Vagina (tissue), 2 donors: ENCODE measurements around the gene PISD. TPM values are rescaled to one million over a fixed set of nuclear protein-coding genes. Genes with fewer than 3 reads are reported as not detected.

ENCODE experiments used
- DNase-seq, 2 donors: peaks; one replicate each; pipeline ENCODE4 v3.0.0-alpha.2; 2017; ENCODE audit errors: extremely low spot score in 2 of 2
- H3K27ac ChIP-seq: fragments of 200-600 bp; sonication (generic); one replicate; pipeline ENCODE4 v1.5.1; 2019
- H3K27me3 ChIP-seq: fragments of 200-600 bp; sonication (generic); one replicate; pipeline ENCODE4 v1.5.1; 2019
- H3K36me3 ChIP-seq, 2 donors: fragments of 200-600 bp; sonication (generic); one replicate each; pipeline ENCODE4 v1.5.1; 2017 to 2019
- H3K4me1 ChIP-seq: fragments of 200-600 bp; sonication (generic); one replicate; pipeline ENCODE4 v1.5.1; 2019
- H3K4me3 ChIP-seq, 2 donors: fragments of 200-600 bp; sonication (generic); 1 replicate in 1 of 2; 2 replicates in 1 of 2; pipeline ENCODE4 v1.5.1; 2016 to 2019
- H3K9me3 ChIP-seq: fragments of 200-600 bp; sonication (generic); one replicate; pipeline ENCODE4 v1.5.1; 2019
- CTCF ChIP-seq, 3 experiments: fragments of 450-650 bp in 2 of 3; fragments of 200-600 bp in 1 of 3; sonication (generic) in 1 of 3; IDR thresholded peaks; one replicate each; pipeline ENCODE4 v1.5.1; 2017 to 2019; ENCODE audit warnings: antibody characterized with exemption in 3 of 3, mild to moderate bottlenecking in 2 of 3, moderate library complexity in 2 of 3
- POLR2A ChIP-seq, 2 donors: fragments of 450-650 bp; IDR thresholded peaks; one replicate each; pipeline ENCODE4 v1.6.1; 2017; ENCODE audit warnings: antibody characterized with exemption in 2 of 2, mild to moderate bottlenecking in 2 of 2, moderate library complexity in 2 of 2
- POLR2AphosphoS5 ChIP-seq, 2 donors: sonication (generic); formaldehyde crosslinking; IDR thresholded peaks; one replicate each; pipeline ENCODE4 v1.9.0; 2017; ENCODE audit warnings: antibody characterized with exemption in 2 of 2, mild to moderate bottlenecking in 2 of 2, low read depth in 1 of 2; ENCODE audit not compliant: insufficient read depth in 1 of 2
- intact Hi-C: fragments of 100-400 bp; cut with DNase I; formaldehyde crosslinking; loops from one replicate; pipeline ENCODE4 v1.15.1; 2023
- total RNA-seq: library from RNA; depleted of rRNA; stranded (reverse); fragments of >200 nt; gene quantifications from one replicate; pipeline ENCODE4 v1.2.3, GENCODE V29; 2016

PISD gene
- total RNA-seq, 1 donor from 2014 or later: 50.3 TPM

- H3K4me1 ChIP-seq: no peaks in the 10 kb centered on the region
- no peak for DNase-seq
- H3K9me3 ChIP-seq: no peaks in the 10 kb centered on the region
- no peak for TF ChIP-seq POLR2A (IDR thresholded peaks at IDR 0.05)
- TF ChIP-seq CTCF (IDR thresholded peaks at IDR 0.05): no peak
- TF ChIP-seq POLR2AphosphoS5 (IDR thresholded peaks at IDR 0.05; ENCODE audit: insufficient read depth in 1 of 2, low read depth in 1 of 2): no peak
- peaks cover 0 to 37% of the 10 kb centered on the region in 2 donors for H3K36me3 ChIP-seq
- H3K4me3 ChIP-seq: no peak overlapping the region
- intact Hi-C loops: loop anchor here (10.0 kb wide), 1 partner anchor 1623 kb away; no protein-coding TSS in a partner anchor
- H3K27ac ChIP-seq: no peak overlapping the region
- no peaks in the 10 kb centered on the region for H3K27me3 ChIP-seq
Observed at GRCh38 chr22:31647523-31648320, 14.3 kb downstream of the PISD start.

GRCh38 chr22:31647066-31647465, 14.9 kb downstream of the PISD start:
- H3K9me3 ChIP-seq: no peaks in the 10 kb centered on the region
- H3K36me3 ChIP-seq: peaks cover 0 to 37% of the 10 kb centered on the region in 2 donors
- no peak overlapping the region for H3K27ac ChIP-seq
- no peak for DNase-seq
- TF ChIP-seq CTCF (IDR thresholded peaks at IDR 0.05) (no peak), POLR2A (IDR thresholded peaks at IDR 0.05) (no peak), POLR2AphosphoS5 (IDR thresholded peaks at IDR 0.05; ENCODE audit: insufficient read depth in 1 of 2, low read depth in 1 of 2) (no peak)
- intact Hi-C loops: loop anchor here (10.0 kb wide), 1 partner anchor 1622 kb away; no protein-coding TSS in a partner anchor
- no peaks in the 10 kb centered on the region for H3K4me1 ChIP-seq
- no peak overlapping the region for H3K4me3 ChIP-seq
- no peaks in the 10 kb centered on the region for H3K27me3 ChIP-seq

- Histone ChIP-seq H3K27ac (no peak overlapping the region), H3K27me3 (no peaks in the 10 kb centered on the region), H3K4me3 (no peak overlapping the region), H3K9me3 (no peaks in the 10 kb centered on the region), H3K4me1 (no peaks in the 10 kb centered on the region), H3K36me3 (peaks cover 0 to 37% of the 10 kb centered on the region in 2 donors)
- intact Hi-C loops: loop anchor here (10.0 kb wide), 1 partner anchor 1622 kb away; no protein-coding TSS in a partner anchor
- DNase-seq: no peak
- no peak for TF ChIP-seq CTCF (IDR thresholded peaks at IDR 0.05)
- TF ChIP-seq POLR2AphosphoS5 (IDR thresholded peaks at IDR 0.05; ENCODE audit: insufficient read depth in 1 of 2, low read depth in 1 of 2): no peak
- no peak for TF ChIP-seq POLR2A (IDR thresholded peaks at IDR 0.05)
Observed at GRCh38 chr22:31646186-31647019, 15.6 kb downstream of the PISD start.

- H3K36me3 ChIP-seq: peaks cover 0 to 7% of the 10 kb centered on the region in 2 donors
- H3K27me3 ChIP-seq: no peaks in the 10 kb centered on the region
- H3K4me1 ChIP-seq: peaks cover 23% of the 10 kb centered on the region
- intact Hi-C loops: loop anchor here (10.0 kb wide), 1 partner anchor 1615 kb away; no protein-coding TSS in a partner anchor
- DNase-seq: no peak
- H3K9me3 ChIP-seq: no peaks in the 10 kb centered on the region
- H3K4me3 ChIP-seq: no peak overlapping the region
- no peak for TF ChIP-seq POLR2AphosphoS5 (IDR thresholded peaks at IDR 0.05; ENCODE audit: insufficient read depth in 1 of 2, low read depth in 1 of 2)
- TF ChIP-seq CTCF (IDR thresholded peaks at IDR 0.05): no peak
- no peak for TF ChIP-seq POLR2A (IDR thresholded peaks at IDR 0.05)
- no peak overlapping the region for H3K27ac ChIP-seq
Observed at GRCh38 chr22:31639436-31640039, 22.5 kb downstream of the PISD start.
